RWPE2 (cell line): Measurements from ENCODE around the gene SERAC1.
A peak's percentile ranks its signal among the peaks of the same experiment; 100 is the strongest.
"Not testable (repeated sequence)": the region's sequence is repeated elsewhere in the genome, so short reads cannot be mapped to it uniquely, and the experiment has no call there.

Experiments
- ATAC-seq: fragments of 200-7000 bp; cut with Tn5 transposase; 3 replicates; pipeline ENCODE4 v1.9.1; 2021; ENCODE audit warnings: low read depth
- DNase-seq: peaks from one replicate; pipeline ENCODE4 v3.0.0-alpha.2; 2020; ENCODE audit warnings: low spot score
- H3K27ac ChIP-seq: fragments of 450-650 bp; 2 replicates; pipeline ENCODE4 v1.5.1; 2017; ENCODE audit warnings: mild to moderate bottlenecking; ENCODE audit not compliant: poor library complexity, severe bottlenecking
- H3K27me3 ChIP-seq: fragments of 250-450 bp; sonication (Bioruptor Pico); 2 replicates; pipeline ENCODE4 v1.5.1; 2021; ENCODE audit warnings: mild to moderate bottlenecking, moderate library complexity; ENCODE audit not compliant: insufficient read depth, poor library complexity, severe bottlenecking
- H3K36me3 ChIP-seq: fragments of 250-450 bp; sonication (Bioruptor Pico); 2 replicates; pipeline ENCODE4 v1.5.1; 2020; ENCODE audit warnings: low read depth, mild to moderate bottlenecking, moderate library complexity
- H3K4me1 ChIP-seq: fragments of 250-450 bp; sonication (Bioruptor Pico); 2 replicates; pipeline ENCODE4 v1.5.1; 2021; ENCODE audit warnings: mild to moderate bottlenecking, moderate library complexity; ENCODE audit not compliant: insufficient read depth, poor library complexity, severe bottlenecking
- H3K4me3 ChIP-seq: fragments of 250-450 bp; sonication (Bioruptor Pico); 2 replicates; pipeline ENCODE4 v1.5.1; 2021; ENCODE audit warnings: mild to moderate bottlenecking, moderate library complexity; ENCODE audit not compliant: severe bottlenecking
- H3K9me3 ChIP-seq: fragments of 250-450 bp; sonication (Bioruptor Pico); 2 replicates; pipeline ENCODE4 v1.5.1; 2021; ENCODE audit warnings: mild to moderate bottlenecking, moderate library complexity; ENCODE audit not compliant: severe bottlenecking
- CTCF ChIP-seq: fragments of 450-650 bp; IDR thresholded peaks from one replicate; pipeline ENCODE4 v1.5.1; 2017; ENCODE audit warnings: mild to moderate bottlenecking, moderate library complexity; ENCODE audit not compliant: poor library complexity, severe bottlenecking

The SERAC1 gene

GRCh38 chr6:158185729-158186456 lies 17.8 kb upstream of the SERAC1 start:
- H3K4me3 ChIP-seq = no peak overlapping the region
- no peaks in the 10 kb centered on the region for H3K9me3 ChIP-seq
- no peaks in the 10 kb centered on the region for H3K27me3 ChIP-seq
- H3K36me3 ChIP-seq = peaks cover 22% of the 10 kb centered on the region
- ATAC-seq (peak; percentile 79), DNase-seq (no peak)
- no peak for TF ChIP-seq CTCF
- H3K27ac ChIP-seq = no peak overlapping the region
- H3K4me1 ChIP-seq = peaks cover 3% of the 10 kb centered on the region

GRCh38 chr6:158184608-158185007 lies 16.5 kb upstream of the SERAC1 start:
- ATAC-seq = no peak
- Histone ChIP-seq H3K27me3 (no peaks in the 10 kb centered on the region), H3K4me3 (no peak overlapping the region), H3K27ac (no peak overlapping the region), H3K4me1 (peaks cover 3% of the 10 kb centered on the region), H3K9me3 (no peaks in the 10 kb centered on the region), H3K36me3 (peaks cover 22% of the 10 kb centered on the region)
- no peak for DNase-seq
- TF ChIP-seq CTCF = no peak

GRCh38 chr6:158183174-158183972 lies 15.3 kb upstream of the SERAC1 start:
- H3K9me3 ChIP-seq, H3K27me3 ChIP-seq, DNase-seq, H3K4me1 ChIP-seq, H3K27ac ChIP-seq, ATAC-seq, H3K4me3 ChIP-seq: not testable (repeated sequence)
- peaks cover 21% of the 10 kb centered on the region for H3K36me3 ChIP-seq

GRCh38 chr6:158177712-158178111 lies 9.7 kb upstream of the SERAC1 start:
- not testable (repeated sequence) for ATAC-seq, H3K27ac ChIP-seq, H3K27me3 ChIP-seq, H3K4me3 ChIP-seq, DNase-seq, H3K9me3 ChIP-seq, H3K4me1 ChIP-seq
- H3K36me3 ChIP-seq = peaks cover 11% of the 10 kb centered on the region

GRCh38 chr6:158175111-158175510 lies 7.0 kb upstream of the SERAC1 start:
- Histone ChIP-seq H3K4me3 (no peak overlapping the region), H3K36me3 (peaks cover 11% of the 10 kb centered on the region), H3K9me3 (no peaks in the 10 kb centered on the region), H3K27me3 (no peaks in the 10 kb centered on the region), H3K27ac (no peak overlapping the region), H3K4me1 (peaks cover 7% of the 10 kb centered on the region)
- TF ChIP-seq CTCF = no peak
- ATAC-seq (no peak), DNase-seq (no peak)
